OCI-LY1 (cell line): ENCODE results near the gene TENM4.

ENCODE experiments used
- EZH2 ChIP-seq: fragments of 200-600 bp; sonication (generic), shearing (Covaris generic); IDR thresholded peaks from 2 replicates; pipeline ENCODE4 v1.8.0; 2017; ENCODE audit warnings: borderline replicate concordance, mixed run types, mild to moderate bottlenecking, antibody characterized with exemption, low read length, moderate library complexity, mixed read lengths
- TF ChIP-seq, protein P1 (sequence below): fragments of 200-600 bp; sonication (generic), shearing (Covaris generic); IDR thresholded peaks from 2 replicates; pipeline ENCODE4 v1.5.1; 2017; ENCODE audit warnings: mild to moderate bottlenecking, antibody characterized with exemption, low read length, moderate library complexity, mixed read lengths

DNA sequence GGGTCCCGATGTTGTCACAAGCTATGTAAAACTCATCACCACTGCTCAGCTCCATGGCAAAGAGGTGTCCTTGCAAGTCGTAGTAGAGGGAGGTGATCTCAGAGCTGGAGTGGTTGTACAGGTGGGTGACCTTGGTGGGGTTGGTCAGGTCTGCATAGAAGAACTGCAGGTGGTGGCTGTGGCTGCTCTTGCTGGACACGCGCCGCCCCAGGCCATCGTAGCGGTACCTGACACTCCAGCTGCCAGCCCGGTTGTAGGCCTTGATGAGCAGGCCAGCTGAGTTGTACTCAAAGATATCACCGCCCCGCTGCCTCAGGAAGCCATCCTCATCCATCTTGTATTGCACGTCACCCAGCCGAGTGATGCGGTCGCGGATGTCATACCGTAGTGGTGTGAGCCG is 771.6 kb downstream of the TENM4 start:
- TF ChIP-seq, protein P1, sequence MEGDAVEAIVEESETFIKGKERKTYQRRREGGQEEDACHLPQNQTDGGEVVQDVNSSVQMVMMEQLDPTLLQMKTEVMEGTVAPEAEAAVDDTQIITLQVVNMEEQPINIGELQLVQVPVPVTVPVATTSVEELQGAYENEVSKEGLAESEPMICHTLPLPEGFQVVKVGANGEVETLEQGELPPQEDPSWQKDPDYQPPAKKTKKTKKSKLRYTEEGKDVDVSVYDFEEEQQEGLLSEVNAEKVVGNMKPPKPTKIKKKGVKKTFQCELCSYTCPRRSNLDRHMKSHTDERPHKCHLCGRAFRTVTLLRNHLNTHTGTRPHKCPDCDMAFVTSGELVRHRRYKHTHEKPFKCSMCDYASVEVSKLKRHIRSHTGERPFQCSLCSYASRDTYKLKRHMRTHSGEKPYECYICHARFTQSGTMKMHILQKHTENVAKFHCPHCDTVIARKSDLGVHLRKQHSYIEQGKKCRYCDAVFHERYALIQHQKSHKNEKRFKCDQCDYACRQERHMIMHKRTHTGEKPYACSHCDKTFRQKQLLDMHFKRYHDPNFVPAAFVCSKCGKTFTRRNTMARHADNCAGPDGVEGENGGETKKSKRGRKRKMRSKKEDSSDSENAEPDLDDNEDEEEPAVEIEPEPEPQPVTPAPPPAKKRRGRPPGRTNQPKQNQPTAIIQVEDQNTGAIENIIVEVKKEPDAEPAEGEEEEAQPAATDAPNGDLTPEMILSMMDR: no peak
- TF ChIP-seq EZH2: no peak
